Stimulated activated CD4-positive, alpha-beta T cell treated with anti-CD3 and anti-CD28 coated beads, Interleukin-15, amount 100 ng/mL, for 24 hours (primary cell): Measurements from ENCODE around the gene PACSIN1.
A peak's percentile ranks its signal among the peaks of the same experiment; 100 is the strongest.

Source experiments
- DNase-seq: peaks from one replicate; pipeline ENCODE4 v3.0.0-alpha.2; 2020

Gene PACSIN1

DNA sequence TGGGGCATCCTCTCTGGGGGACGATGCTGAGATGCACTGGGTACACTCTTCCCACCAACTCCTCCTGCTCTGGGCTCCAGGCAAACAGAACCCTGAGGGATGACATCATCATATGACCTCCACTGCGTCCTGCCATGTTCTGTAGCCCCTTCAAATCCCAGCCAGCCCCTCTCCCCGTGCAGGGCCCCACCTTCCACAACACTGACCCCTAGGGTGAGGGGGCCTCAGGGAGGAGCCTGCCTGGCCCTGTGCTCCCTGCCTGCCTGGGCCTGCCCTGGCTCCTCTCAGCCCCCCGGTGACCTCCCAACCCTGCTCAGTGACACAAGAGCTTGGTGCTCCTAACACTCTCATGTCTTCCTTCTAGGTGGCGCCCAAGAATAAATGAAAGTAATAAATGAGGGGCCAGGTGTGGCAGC lies 99.9 kb downstream of the PACSIN1 start:
- no peak for DNase-seq

DNA sequence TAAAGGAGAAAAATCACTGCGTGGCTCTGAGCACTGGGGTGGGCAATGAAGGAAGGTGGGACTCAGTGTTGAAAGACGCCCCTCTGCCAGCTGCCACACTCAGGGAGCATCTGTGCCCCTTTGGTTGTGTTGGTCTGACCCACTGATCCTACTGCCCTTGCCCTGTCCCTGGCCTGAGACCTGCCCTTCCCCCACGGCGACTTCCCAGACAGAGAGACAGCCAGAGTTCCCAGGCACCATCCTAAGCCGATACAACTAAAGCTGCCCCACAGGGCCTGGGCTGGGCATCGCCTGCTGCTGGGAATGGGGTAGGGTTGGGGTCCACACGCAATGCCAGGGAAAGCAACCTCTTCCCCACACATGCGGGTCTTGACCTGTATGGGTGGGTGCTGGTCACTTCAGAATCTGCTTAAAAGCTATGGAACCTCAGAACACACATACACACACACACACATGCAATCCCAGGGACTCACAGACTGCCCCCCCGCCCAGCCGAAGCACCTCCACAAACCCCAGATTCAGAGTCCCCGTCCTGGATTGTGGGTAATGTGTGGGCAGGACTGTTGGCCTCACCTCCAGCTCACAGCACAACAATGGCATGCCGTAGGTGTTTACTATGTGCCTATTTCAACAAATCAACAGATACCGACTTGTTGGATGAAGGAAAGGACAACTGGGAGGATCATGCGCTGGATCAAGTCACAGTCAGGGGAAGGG lies 101.1 kb downstream of the PACSIN1 start:
- DNase-seq = no peak

DNA sequence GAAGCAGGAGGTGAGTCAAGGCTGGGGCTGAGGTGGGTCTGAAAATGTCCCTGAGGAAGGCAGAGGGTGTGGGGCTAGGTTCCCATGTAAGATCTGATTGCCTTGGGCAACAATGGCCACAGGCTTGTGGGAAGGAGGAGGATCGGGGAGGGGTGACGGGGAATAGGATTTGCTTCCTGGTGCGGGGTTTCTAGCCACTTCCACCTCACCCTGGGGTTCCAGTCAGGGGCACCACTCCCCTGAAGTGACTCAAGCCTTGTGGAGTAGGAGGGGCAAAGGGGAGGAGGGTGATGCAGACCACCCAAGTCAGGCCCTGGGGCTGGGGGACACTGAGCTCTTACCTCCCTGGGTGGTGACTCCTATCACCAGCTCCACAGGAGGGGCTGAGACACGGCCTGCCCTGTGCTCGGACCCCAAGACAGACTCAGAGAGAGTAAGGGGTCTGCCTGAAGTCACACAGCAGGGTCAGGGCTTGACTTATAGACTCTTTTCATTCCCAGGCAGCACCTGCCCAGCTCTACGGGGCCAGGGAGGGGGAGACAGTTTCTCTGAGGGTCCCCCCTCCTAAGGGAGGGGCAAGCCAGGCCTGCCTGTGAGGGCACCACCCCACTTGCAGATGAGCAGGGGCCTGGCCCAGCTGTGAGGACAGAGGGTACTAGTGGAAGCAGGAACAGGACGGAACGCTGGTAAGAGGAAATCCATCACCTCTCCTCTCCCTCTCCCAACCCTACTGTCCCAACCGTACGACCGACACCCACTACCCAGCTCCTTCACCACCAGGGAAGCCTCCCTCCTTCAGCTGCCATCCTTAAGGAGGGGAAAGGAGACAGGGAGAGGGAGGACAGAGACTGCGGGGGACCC lies 102.7 kb downstream of the PACSIN1 start:
- no peak for DNase-seq

DNA sequence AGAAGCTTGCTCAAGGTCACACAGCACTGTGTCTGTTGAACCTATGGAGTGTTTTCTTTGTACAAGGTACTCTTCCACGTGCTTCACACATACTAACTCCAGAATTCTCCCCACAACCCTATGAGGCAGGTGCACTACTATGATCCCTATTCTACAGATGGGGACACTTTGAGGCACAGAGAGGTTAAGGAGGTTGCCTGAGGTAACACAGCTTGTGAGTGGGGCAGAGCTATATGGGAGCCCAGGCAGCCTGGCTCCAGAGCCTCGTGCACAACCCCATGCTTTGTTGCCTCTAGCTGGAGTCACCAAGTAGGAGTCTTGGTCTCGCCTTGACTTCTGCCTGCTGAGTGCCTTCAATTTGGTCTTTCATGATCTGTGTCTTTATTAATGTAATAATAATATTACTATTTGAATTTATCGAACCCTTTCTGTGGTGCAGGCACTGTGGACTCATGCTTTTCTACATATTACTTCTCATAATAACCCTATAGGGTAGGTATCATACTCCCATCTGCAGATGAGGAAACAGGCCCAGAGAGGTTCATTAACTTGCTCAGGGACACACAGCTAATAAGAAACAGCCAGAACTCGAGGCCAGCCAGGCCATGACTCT lies 103.6 kb downstream of the PACSIN1 start:
- no peak for DNase-seq

DNA sequence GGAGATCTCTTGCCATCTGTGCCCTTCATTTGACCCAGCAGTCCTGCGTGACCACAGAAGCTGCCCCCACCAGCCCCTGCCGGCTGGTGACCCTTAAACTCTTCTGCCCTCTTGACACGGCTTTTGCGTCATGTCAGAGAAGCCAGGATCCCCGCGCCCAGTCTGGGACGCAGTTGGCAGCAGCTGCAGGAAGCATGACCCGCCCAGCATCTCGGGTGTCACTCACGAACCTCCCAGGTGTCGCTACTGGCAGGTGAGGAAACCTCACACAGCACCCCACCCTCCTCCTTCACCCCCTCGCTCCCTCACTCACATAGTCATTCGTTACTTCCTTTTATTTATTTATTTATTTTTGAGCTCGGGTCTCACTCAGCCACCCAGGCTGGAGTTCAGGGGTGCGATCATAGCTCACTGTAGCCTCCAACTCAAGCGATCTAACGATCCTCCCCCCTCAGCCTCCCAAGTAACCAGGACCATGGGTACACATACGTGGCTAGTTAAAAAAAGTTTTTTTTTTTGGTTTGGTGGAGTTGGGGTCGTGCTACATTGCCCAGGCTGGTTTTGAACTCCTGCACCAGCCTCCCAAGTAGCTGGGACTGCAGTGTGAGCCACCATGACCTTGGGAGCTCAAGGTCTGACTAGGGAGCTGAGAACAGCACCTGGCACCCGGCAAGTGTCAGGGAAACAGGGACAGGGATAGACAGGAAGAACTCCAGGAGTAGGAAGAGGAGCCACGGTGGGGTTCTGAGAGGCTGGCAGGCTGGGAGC lies 104.4 kb downstream of the PACSIN1 start:
- DNase-seq = no peak

DNA sequence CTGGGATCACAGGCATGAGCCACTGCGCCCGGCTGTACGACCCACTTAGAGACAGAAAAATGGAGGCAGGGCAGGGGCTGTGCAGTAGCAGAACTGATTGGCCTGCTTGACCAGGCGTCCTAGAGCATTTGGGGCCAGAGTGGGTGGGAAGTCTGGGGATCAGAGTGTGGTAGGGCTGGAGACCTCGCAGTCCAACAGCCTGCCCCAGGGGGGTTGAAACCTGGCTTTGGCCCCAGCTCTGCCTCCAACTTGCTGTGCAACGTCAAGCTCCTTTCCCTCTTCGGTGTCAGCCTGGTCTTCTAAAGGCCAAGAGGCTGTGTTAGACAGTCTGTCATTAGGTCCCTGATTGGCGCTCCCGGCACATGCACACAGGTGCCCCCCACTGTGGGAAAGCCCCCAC lies 105.5 kb downstream of the PACSIN1 start:
- no peak for DNase-seq

DNA sequence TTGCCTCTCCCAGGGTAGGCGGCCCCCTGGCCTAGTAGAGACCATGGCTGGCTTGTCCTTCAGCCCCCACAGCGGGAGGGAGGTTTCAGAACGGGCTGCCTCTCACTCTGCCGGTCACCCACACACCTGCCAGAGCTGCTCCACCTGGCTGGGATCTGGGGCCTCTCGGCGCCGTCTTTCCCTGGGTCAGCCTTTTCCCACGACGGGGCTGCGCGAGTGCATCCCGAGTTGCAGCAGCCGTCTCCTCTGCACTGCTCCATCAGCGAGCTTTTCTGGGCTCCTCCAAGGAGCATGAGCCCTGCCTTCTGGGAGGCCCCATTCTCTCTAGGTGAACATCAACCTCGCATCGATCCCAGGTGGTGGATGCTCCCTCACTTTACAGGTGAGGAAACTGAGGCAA lies 106.1 kb downstream of the PACSIN1 start:
- no peak for DNase-seq

DNA sequence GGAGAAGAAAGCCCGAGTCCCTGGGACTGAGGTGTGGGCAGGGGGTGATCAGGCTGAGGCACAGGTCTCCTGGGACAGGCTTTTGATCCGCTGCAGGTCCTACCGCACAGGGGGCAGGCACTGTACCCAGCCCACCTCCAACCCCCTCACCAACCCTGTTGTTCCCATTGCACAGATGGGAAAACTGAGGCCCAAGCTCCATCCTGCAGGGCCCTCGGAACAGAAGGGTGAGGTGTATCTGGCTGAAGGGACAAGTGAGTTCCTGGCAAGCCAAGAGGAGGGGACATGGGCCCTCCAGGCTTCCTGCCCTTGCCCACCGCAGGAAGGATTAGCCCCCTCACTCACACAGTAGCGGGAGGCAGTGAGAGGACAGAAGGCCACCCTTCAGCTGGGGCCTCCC lies 106.7 kb downstream of the PACSIN1 start:
- no peak for DNase-seq

DNA sequence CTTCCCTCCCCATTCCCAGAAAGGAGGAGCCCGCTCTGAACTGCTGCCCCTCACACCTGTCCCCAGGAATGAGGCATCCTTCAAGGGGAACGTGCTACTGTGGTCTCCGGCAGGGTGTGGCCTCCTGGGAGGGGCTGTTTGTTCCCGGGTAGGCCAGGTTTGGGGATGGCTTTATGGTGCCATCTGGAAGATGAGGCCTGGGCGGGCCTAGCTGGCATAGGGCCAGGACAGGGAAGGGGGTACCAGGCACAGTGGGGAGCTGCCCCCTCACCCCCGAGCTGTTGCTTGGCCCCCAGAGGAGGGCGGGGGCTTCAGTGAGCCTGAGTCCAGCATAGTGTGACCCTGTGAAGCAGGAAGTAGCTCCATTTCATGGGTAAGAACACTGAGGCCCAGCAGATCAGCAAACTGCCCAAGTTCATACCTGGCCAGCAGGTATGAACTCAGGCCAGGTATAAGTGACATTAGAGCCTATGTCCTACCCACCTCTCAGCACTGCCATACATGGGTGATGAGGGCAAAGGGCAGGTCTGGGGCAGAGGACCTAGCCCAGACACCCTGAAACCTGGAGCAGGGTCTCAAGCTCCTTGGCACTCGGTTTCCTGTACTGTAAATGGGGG lies 107.8 kb downstream of the PACSIN1 start:
- no peak for DNase-seq

DNA sequence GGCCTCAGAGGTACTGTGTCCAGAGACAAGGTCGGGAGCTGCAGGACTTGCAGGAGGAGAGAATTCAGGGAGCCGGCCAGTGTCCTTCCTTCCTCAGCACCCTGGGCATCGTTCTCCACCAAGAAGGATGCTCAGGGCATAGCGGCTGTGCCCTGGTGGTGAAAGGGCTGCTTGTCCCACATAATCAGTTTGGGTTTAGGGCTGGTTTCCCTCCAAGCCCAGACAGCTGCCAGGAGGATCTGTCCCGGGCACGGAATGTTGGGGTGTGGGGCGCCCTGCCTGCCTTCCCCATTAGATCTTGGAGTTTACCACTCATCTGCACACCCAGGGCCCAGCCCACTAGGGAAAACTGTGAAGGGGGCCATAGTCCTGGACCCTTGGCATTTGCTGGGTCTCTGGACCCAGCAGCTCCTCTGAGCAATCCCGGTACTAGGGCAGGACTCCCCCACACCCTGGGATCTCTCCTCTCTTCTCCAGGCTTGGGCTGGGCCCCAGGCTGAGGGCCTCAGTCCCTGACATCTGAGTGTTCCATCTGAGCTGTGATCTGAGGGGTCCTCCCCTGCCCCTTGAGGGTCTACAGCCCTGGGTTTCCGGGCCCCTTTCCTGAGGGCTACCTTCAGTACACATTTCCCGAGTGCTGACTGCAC lies 108.9 kb downstream of the PACSIN1 start:
- no peak for DNase-seq

DNA sequence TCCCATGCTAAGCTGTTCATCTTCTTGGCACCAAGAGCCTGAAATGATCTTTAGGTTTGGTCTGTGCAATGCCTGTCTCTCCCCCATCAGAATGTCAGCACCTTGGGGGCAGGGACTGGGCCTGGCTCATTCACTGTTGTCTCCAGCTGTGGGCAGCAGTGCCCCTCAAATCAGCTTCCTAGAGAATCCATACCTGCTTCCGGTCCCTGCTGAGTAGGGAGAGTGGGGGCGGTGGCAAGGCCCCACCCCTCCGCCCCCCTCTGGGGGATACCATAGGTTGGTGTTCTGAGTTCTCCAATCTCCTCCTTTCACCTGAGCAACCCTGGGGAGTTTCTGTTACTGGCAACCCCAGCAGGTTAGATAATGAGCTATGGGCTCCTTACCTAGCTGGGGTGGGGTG lies 109.5 kb downstream of the PACSIN1 start:
- DNase-seq = no peak

DNA sequence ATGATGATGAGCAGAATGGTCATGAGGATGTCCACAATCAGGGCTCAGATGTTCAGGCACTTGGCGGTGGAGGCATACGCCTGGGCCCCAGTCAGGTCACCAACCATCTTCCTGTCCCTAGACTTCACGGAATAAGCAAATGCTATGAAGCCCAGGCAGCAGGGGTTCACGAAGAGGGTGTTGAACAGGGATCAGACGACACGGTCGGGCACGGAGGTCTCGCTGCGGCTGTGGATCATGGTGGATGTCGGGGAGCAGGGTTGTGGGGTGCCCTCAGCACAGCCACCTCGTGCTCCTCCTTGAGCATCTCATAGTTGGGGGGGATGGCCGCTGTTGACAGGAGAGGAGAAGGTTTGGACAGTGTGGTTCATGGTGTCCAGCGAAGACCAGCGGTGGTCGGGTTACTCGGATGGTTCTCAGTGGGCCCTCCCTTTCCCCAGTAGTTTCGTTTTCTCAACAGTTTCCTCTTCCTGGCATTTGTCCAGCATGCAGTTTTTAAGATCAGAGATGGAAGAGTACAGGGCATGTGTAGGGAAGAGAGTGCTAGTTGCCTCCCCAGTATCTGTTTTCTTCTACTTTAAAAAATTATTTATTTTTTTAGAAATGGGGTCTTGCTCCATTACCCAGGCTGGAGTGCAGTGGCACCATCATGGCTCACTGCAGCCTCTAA lies 110.5 kb downstream of the PACSIN1 start:
- DNase-seq = no peak

DNA sequence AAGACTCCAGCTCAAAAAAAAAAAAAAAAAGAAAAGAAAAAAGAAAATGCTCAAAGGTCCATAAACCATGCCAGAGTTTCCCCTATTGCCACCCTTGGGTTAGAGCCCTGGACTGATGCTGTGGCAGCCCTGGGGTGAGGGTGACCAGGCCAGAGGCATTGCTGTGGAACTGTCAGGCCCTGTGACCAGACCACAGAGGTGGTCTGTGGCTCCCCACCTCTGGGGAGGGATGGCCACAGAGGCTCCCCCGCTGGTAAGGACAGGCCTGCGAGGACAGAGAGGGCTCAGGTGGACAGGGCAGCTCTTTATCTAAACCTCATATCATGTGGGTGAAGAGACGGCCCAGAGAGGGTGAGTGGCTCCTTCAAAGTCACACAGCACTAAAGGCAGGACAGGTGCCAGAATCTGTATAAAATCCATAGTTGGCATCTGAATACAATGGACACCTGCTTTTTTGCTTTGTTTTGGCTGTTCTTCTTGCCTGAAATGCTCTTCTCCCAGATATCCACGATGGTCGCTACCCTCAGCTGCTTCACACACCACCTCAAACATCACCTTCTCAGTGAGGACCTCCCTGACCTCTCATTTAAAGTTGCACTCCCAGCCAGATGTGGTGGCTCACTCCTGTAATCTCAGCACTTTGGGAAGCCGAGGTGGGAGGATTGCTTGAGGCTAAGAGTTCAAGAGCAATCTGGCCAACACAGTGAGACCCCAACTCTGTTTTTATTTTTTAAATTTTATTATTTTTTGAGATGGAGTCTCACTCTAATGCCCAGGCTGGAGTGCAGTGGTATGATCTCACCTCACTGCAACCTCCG lies 112.8 kb downstream of the PACSIN1 start:
- DNase-seq = no peak

DNA sequence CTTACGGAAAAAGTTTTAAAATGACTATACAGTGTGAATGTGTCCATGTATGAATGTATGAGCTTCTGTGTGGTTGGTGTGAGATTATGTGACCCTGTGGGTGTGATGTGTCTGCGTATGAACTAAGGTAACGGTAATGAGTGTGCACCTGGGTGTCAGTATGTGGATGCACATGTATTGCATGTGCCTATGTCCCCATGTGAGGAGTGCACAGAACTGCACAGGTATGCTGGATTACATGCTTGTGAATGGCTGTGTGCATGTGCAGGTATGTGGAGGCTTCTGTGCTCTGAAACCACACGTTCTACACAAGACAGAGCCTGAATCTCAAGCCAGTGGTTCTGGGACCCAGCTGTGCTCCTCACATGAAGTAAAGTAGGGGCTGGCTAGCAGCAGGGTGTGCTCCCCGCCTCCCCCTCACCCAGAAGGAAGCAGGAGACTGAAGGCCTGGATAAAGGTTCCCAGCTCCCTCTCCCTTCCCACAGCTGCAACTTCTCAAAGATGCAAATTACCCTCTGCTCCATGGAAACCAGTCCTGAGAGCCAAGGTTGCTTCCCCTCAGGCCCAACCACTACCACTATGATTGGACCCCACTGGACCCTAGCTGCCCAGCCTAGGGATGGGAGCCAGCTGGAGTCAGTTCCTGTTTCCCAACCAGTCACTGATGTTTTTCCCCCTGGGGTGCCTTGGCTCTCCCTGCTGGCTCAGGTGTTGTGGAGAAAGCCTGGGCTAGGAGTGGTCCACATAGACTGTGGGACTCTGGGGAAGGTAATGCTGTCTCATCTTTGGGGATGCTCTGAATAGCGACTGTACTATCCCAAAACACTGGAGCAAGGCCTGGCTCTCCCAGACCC lies 115.1 kb downstream of the PACSIN1 start:
- no peak for DNase-seq

DNA sequence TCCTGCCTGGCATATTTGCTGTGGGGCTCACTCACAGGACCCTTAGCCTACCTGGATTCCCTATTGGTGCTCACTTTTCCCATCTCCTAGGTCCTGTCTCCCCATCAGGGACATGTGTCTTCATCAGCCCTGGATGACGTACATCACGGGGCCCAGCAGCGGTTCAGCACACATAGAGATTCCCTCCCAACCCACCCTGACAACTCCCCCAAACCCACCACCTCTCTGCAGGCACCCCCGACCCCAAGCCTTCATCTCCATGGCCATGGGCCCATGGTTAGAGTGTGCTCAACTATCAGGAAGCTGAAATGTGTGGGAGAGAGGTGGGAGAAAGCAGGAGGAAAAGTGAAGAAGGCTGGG lies 115.7 kb downstream of the PACSIN1 start:
- no peak for DNase-seq

DNA sequence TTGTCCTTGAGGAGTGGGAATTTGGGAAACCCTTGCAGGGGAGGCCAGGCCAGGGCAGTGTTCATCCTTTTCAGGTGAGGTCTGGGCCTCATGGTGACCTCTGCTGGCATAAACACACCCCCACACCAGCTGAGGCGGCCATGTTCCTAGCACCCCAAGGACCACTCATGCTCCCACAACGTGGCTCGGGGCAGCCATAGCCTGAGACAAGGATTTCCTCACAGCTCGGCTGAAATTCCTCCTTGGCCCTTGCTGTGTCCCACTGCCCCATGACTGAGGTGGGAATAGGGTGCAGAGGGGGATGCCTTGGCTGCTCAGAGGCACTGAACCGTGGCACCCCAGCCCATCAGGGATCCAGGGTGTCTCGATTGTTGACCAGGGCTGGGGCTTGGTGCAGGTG lies 117.6 kb downstream of the PACSIN1 start:
- peak; percentile 12 for DNase-seq

DNA sequence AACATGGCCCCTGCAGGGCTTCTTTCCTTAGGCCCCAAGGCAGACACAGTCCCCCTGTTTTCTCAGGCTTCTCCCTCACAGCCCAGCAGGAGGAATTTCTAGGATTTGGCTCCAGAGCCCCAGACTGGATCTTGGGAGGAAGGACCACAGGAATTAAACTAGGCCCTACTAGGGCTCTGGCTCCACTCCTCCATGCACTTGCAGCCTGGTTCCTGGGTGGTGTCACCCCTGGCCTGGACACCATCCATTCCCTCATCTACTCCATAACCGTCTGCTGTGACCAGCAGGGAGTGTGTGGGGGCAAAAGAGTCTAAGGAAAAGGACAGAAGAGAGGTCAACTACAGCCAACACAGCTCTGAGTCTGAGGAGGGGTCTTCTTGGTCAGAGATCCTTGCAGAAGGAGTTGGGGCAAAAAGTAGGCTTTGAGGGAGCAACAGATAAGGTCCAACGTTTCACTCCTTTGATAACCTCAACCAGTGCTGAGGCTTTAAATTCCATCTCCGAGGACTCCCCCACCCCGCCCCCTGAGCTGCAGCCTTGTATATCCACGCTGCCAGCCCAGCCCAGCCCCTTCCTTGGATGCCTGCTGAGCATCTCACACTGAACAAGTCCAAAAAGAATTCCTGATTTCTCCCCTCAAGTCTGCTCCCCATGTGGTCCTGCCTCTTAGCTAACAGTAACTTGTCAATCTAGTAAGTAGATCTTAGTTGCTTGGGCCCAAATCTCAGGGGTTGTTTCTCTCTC lies 118.2 kb downstream of the PACSIN1 start:
- no peak for DNase-seq

DNA sequence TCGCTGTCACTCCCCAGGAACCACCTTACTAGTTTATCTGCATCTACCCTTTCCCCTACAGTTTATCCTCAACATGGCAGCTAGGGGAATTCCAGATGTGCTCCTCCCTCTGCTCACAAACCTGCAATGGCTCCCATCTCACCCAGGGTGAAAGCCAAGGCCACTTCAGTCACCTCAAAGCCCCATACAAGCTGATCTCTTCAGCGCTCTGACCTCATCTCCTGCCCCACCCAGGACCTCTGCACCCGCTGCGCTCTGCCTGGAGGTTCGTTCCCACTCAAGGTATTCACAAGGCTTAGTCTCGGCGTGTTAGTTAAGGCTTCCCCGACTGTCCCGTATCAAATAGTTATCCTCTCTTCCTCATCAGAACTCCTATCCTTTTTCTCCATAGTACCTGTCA lies 118.8 kb downstream of the PACSIN1 start:
- no peak for DNase-seq
